Smooth muscle cell of trachea (primary cell): ENCODE measurements around the gene PCDHGB2. TPM values are rescaled to one million over a fixed set of nuclear protein-coding genes. Genes with fewer than 3 reads are reported as not detected.

Experiments used
- total RNA-seq: library from RNA; depleted of rRNA; stranded (reverse); fragments of >200 nt; gene quantifications from 2 replicates; pipeline ENCODE4 v1.2.1, GENCODE V29; 2014

PCDHGB2 gene
- total RNA-seq, 1 donor from 2014 or later = 5.1 TPM

GRCh38 chr5:141397756-141398551 is 38.2 kb downstream of the PCDHGB2 start, which contains the start of gene PCDHGB5:
Gene PCDHGB5, plus strand, starts transcription at chr5:141397947. Its CDS starts 181 bp downstream, at chr5:141398128.

GRCh38 chr5:141402553-141403243 is 42.9 kb downstream of the PCDHGB2 start, which contains the start of gene PCDHGA9:
Gene PCDHGA9, plus strand, starts transcription at chr5:141402778. Its CDS starts 175 bp downstream, at chr5:141402953.

GRCh38 chr5:141407790-141408505 is 48.2 kb downstream of the PCDHGB2 start, which contains the start of gene PCDHGB6:
Gene PCDHGB6, plus strand, starts transcription at chr5:141408021. Its CDS starts 182 bp downstream, at chr5:141408203.

Other genes starting within 250 kb of the PCDHGB2 start
- 0.15 and 0.17 TPM in 2 replicates for gene PCDHB4, start 238.2 kb upstream of the PCDHGB2 start, total RNA-seq
- 0.29 and 1.3 TPM in 2 replicates for gene PCDHB5, start 224.8 kb upstream of the PCDHGB2 start, total RNA-seq
- 0.33 TPM in 1 of 2 replicates, not detected in the other for gene PCDHB6, start 209.9 kb upstream of the PCDHGB2 start, total RNA-seq
- gene PCDHB7, start 187.3 kb upstream of the PCDHGB2 start, total RNA-seq = under 0.01 and 0.66 TPM in 2 replicates
- 0.50 TPM in 1 of 2 replicates, not detected in the other for gene PCDHB8, start 182.2 kb upstream of the PCDHGB2 start, total RNA-seq
- gene PCDHB16, start 177.6 kb upstream of the PCDHGB2 start, total RNA-seq = 0.15 and 0.50 TPM in 2 replicates
- gene PCDHB9, start 172.8 kb upstream of the PCDHGB2 start, total RNA-seq = under 0.01 and 0.17 TPM in 2 replicates
- 0.15 and 0.66 TPM in 2 replicates for gene PCDHB10, start 167.6 kb upstream of the PCDHGB2 start, total RNA-seq
- 0.50 TPM in 1 of 2 replicates, not detected in the other for gene PCDHB11, start 160.4 kb upstream of the PCDHGB2 start, total RNA-seq
- 0.15 and 0.33 TPM in 2 replicates for gene PCDHB12, start 151.3 kb upstream of the PCDHGB2 start, total RNA-seq
- under 0.01 and 1.3 TPM in 2 replicates for gene PCDHB13, start 146.1 kb upstream of the PCDHGB2 start, total RNA-seq
- gene PCDHB14, start 136.7 kb upstream of the PCDHGB2 start, total RNA-seq = 0.15 and 1.2 TPM in 2 replicates
- under 0.01 and 0.66 TPM in 2 replicates for gene PCDHB15, start 114.6 kb upstream of the PCDHGB2 start, total RNA-seq
- 0.50 and 1.0 TPM in 2 replicates for gene SLC25A2, start 55.9 kb upstream of the PCDHGB2 start, total RNA-seq
- 70.8 and 74.8 TPM in 2 replicates for gene TAF7, start 39.2 kb upstream of the PCDHGB2 start, total RNA-seq
- gene PCDHGA1, start 29.5 kb upstream of the PCDHGB2 start, total RNA-seq = 1.3 and 2.3 TPM in 2 replicates
- 3.3 and 6.6 TPM in 2 replicates for gene PCDHGA2, start 21.2 kb upstream of the PCDHGB2 start, total RNA-seq
- 1.3 and 2.6 TPM in 2 replicates for gene PCDHGA3, start 16.2 kb upstream of the PCDHGB2 start, total RNA-seq
- gene PCDHGB1, start 9.9 kb upstream of the PCDHGB2 start, total RNA-seq = 4.4 and 4.5 TPM in 2 replicates
- 8.9 and 11.1 TPM in 2 replicates for gene PCDHGA4, start 5.0 kb upstream of the PCDHGB2 start, total RNA-seq
- 2.8 and 3.5 TPM in 2 replicates for gene PCDHGA5, start 4.2 kb downstream of the PCDHGB2 start, total RNA-seq
- gene PCDHGB3, start 10.2 kb downstream of the PCDHGB2 start, total RNA-seq = 7.1 and 9.4 TPM in 2 replicates
- 4.8 and 6.3 TPM in 2 replicates for gene PCDHGA6, start 13.9 kb downstream of the PCDHGB2 start, total RNA-seq
- gene PCDHGA7, start 22.7 kb downstream of the PCDHGB2 start, total RNA-seq = 5.4 and 8.4 TPM in 2 replicates
- gene PCDHGB4, start 27.7 kb downstream of the PCDHGB2 start, total RNA-seq = 21.5 and 38.4 TPM in 2 replicates
- 3.9 and 5.6 TPM in 2 replicates for gene PCDHGA8, start 32.6 kb downstream of the PCDHGB2 start, total RNA-seq
- gene PCDHGB5, start 38.0 kb downstream of the PCDHGB2 start, total RNA-seq = 27.9 and 40.4 TPM in 2 replicates
- 7.4 and 8.0 TPM in 2 replicates for gene PCDHGA9, start 42.8 kb downstream of the PCDHGB2 start, total RNA-seq
- 5.1 and 6.5 TPM in 2 replicates for gene PCDHGB6, start 48.0 kb downstream of the PCDHGB2 start, total RNA-seq
- gene PCDHGA10, start 53.0 kb downstream of the PCDHGB2 start, total RNA-seq = 13.8 and 14.7 TPM in 2 replicates
- 15.7 and 16.4 TPM in 2 replicates for gene PCDHGB7, start 57.7 kb downstream of the PCDHGB2 start, total RNA-seq
- 23.0 and 26.9 TPM in 2 replicates for gene PCDHGA11, start 61.1 kb downstream of the PCDHGB2 start, total RNA-seq
- gene PCDHGA12, start 70.5 kb downstream of the PCDHGB2 start, total RNA-seq = 26.0 and 35.4 TPM in 2 replicates
- 94.1 and 137 TPM in 2 replicates for gene PCDHGC3, start 116.0 kb downstream of the PCDHGB2 start, total RNA-seq
- 4.5 and 6.0 TPM in 2 replicates for gene PCDHGC4, start 125.0 kb downstream of the PCDHGB2 start, total RNA-seq
- gene PCDHGC5, start 129.1 kb downstream of the PCDHGB2 start, total RNA-seq = 7.9 and 8.1 TPM in 2 replicates